HL-60 (cell line): Measurements from ENCODE around the gene UTS2B.

Source experiments
- DNase-seq, 2 experiments: peaks; one replicate each; pipeline ENCODE4 v3.0.0-alpha.2; 2010 to 2020; ENCODE audit warnings: low read depth in 1 of 2, low spot score in 1 of 2
- H3K27ac ChIP-seq: fragments of 250-450 bp; sonication (Bioruptor Pico); replicated peaks from 2 replicates; pipeline ENCODE4 v1.5.1; 2020; ENCODE audit warnings: mild to moderate bottlenecking, moderate library complexity
- H3K27me3 ChIP-seq: fragments of 250-450 bp; sonication (Bioruptor Pico); 2 replicates; pipeline ENCODE4 v1.5.1; 2021; ENCODE audit warnings: mild to moderate bottlenecking, moderate library complexity; ENCODE audit not compliant: insufficient read depth, poor library complexity, severe bottlenecking
- H3K4me3 ChIP-seq: replicated peaks from 2 replicates; pipeline ENCODE4 v1.5.1; 2011; ENCODE audit warnings: mild to moderate bottlenecking, control low read depth, low read length; ENCODE audit not compliant: insufficient read depth
- GABPA ChIP-seq: IDR thresholded peaks from 2 replicates; pipeline ENCODE4 v1.6.1; 2012; ENCODE audit warnings: low read depth
- POLR2AphosphoS5 ChIP-seq: IDR thresholded peaks from 2 replicates; pipeline ENCODE4 v1.6.1; 2012; ENCODE audit warnings: low read depth
- REST ChIP-seq: IDR thresholded peaks from 2 replicates; pipeline ENCODE4 v1.6.1; 2012; ENCODE audit warnings: low read depth; ENCODE audit not compliant: insufficient replicate concordance
- SPI1 ChIP-seq: IDR thresholded peaks from 2 replicates; pipeline ENCODE4 v1.6.1; 2012; ENCODE audit warnings: low read depth, mild to moderate bottlenecking, borderline replicate concordance
- TF ChIP-seq, protein P1 (sequence below): IDR thresholded peaks from one replicate; pipeline ENCODE4 v1.5.1; 2011; ENCODE audit warnings: low read length, control low read depth, inconsistent platforms; ENCODE audit not compliant: insufficient read depth

UTS2B gene

DNA sequence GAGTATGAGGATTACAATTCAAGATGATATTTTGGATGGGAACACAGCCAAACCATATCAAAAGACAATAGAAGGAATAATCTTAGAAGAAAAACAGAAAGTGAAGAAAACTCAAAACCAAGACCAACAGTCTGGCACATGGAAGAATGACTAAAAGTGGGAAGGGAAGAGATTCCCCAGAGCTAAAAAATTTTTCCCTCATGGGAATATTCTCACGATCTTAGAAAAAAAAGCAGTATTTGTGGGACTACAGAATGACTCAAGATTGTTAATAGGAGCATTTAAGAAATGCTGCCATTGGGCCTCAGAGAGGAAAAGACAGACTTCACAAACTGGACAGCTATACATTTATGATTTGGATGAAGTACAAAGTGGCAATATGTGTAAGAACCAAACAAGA lies 113.0 kb downstream of the UTS2B start:
- Histone ChIP-seq H3K27me3 (no peaks in the 10 kb centered on the region), H3K27ac (no peak overlapping the region), H3K4me3 (no peak overlapping the region)
- TF ChIP-seq REST (no peak), POLR2AphosphoS5 (no peak), SPI1 (no peak), GABPA (no peak)
- TF ChIP-seq, protein P1, sequence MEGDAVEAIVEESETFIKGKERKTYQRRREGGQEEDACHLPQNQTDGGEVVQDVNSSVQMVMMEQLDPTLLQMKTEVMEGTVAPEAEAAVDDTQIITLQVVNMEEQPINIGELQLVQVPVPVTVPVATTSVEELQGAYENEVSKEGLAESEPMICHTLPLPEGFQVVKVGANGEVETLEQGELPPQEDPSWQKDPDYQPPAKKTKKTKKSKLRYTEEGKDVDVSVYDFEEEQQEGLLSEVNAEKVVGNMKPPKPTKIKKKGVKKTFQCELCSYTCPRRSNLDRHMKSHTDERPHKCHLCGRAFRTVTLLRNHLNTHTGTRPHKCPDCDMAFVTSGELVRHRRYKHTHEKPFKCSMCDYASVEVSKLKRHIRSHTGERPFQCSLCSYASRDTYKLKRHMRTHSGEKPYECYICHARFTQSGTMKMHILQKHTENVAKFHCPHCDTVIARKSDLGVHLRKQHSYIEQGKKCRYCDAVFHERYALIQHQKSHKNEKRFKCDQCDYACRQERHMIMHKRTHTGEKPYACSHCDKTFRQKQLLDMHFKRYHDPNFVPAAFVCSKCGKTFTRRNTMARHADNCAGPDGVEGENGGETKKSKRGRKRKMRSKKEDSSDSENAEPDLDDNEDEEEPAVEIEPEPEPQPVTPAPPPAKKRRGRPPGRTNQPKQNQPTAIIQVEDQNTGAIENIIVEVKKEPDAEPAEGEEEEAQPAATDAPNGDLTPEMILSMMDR = no peak
- no peak for DNase-seq
